ENCODE results near the gene RPTOR.

Gene RPTOR

DNA sequence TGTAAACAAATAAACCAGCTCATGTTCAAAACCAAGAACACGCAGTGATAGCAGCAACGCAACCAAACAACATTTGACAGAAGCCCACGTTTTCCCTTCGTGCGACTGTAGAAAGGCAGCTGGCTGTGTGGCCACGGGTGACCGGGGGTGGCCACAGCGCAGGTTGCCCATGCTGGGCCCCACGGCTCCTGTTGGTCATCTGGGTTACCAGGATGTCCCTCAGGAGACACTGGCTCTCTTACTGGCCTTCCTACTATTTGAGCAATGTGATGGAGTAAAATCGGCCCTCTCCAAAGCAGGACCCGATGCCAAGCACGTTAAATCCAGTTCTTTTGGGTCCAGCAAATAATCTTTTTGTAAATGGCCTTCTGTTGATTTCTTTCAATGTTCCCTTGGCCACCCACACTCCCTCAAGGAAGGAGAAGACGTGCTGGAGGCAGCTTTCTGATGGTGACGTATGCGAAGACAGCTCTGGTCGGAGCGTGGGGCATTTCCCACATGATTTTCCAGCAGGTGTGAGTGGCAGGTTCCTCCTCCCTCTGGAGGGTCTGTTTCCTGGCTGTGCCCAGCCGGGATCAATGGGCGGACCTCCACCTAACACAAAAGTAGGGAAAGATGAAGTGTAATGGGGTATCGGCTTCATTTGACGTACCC lies 303.9 kb downstream of the RPTOR start:
- Histone ChIP-seq H3K9ac (ENCODE audit: low read length) (no peak overlapping the region), H4K20me1 (ENCODE audit: insufficient read depth, low read length) (no peaks in the 10 kb centered on the region), H3K4me1 (ENCODE audit: insufficient read depth, low read length, severe bottlenecking) (peaks cover 27% of the 10 kb centered on the region), H3K36me3 (ENCODE audit: insufficient read depth, low read length) (peaks cover 91% of the 10 kb centered on the region), H2AFZ (ENCODE audit: low read length) (no peak overlapping the region), H3K27me3 (ENCODE audit: insufficient read depth, low read length) (no peaks in the 10 kb centered on the region), H3K4me2 (ENCODE audit: low read length) (no peak overlapping the region), H3K9me2 (ENCODE audit: low read depth, low read length) (no peaks in the 10 kb centered on the region), H3K9me3 (ENCODE audit: low read length) (no peaks in the 10 kb centered on the region), H3K27ac (ENCODE audit: low read depth, low read length, poor library complexity, severe bottlenecking) (no peak overlapping the region), H3K79me2 (ENCODE audit: insufficient read depth, low read length) (no peaks in the 10 kb centered on the region), H3F3A (ENCODE audit: insufficient read depth, low read length) (no peaks in the 10 kb centered on the region), H3K4me3 (ENCODE audit: low read depth, low read length, poor library complexity, severe bottlenecking) (no peak overlapping the region)
- TF ChIP-seq, protein P1, sequence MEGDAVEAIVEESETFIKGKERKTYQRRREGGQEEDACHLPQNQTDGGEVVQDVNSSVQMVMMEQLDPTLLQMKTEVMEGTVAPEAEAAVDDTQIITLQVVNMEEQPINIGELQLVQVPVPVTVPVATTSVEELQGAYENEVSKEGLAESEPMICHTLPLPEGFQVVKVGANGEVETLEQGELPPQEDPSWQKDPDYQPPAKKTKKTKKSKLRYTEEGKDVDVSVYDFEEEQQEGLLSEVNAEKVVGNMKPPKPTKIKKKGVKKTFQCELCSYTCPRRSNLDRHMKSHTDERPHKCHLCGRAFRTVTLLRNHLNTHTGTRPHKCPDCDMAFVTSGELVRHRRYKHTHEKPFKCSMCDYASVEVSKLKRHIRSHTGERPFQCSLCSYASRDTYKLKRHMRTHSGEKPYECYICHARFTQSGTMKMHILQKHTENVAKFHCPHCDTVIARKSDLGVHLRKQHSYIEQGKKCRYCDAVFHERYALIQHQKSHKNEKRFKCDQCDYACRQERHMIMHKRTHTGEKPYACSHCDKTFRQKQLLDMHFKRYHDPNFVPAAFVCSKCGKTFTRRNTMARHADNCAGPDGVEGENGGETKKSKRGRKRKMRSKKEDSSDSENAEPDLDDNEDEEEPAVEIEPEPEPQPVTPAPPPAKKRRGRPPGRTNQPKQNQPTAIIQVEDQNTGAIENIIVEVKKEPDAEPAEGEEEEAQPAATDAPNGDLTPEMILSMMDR (IDR thresholded peaks at IDR 0.05; ENCODE audit: low read length): no peak
- no peak for TF ChIP-seq EZH2 (IDR thresholded peaks at IDR 0.05; ENCODE audit: borderline replicate concordance, low read length)

DNA sequence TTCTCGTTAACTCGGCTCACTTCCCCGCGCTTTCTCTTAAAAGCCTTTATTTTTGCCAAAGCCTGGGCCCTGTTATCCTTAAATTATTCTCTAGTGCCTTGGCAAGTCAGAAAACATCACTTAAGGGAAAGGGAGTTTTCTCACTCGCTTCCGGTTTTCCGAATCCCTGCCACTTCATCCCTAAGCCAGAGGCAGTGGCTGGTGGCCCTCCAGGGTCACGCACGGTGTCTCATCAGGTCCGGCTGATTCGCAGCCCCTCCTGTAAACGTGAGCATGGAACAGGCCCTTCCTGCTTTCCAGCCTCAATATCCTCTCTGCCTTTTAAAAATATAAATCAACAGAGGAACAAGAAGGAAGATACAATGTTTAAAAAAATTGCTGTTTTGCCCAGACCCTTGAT lies 304.5 kb downstream of the RPTOR start:
- H3K79me2 ChIP-seq (ENCODE audit: insufficient read depth, low read length): no peaks in the 10 kb centered on the region
- no peaks in the 10 kb centered on the region for H4K20me1 ChIP-seq (ENCODE audit: insufficient read depth, low read length)
- H3K36me3 ChIP-seq (ENCODE audit: insufficient read depth, low read length): peaks cover 89% of the 10 kb centered on the region
- H2AFZ ChIP-seq (ENCODE audit: low read length): no peak overlapping the region
- TF ChIP-seq EZH2 (IDR thresholded peaks at IDR 0.05; ENCODE audit: borderline replicate concordance, low read length): no peak
- TF ChIP-seq, protein P1 (IDR thresholded peaks at IDR 0.05; ENCODE audit: low read length): no peak
- no peak overlapping the region for H3K9ac ChIP-seq (ENCODE audit: low read length)
- no peak overlapping the region for H3K27ac ChIP-seq (ENCODE audit: low read depth, low read length, poor library complexity, severe bottlenecking)
- H3K4me3 ChIP-seq (ENCODE audit: low read depth, low read length, poor library complexity, severe bottlenecking): no peak overlapping the region
- H3F3A ChIP-seq (ENCODE audit: insufficient read depth, low read length): no peaks in the 10 kb centered on the region
- H3K9me3 ChIP-seq (ENCODE audit: low read length): no peaks in the 10 kb centered on the region
- H3K4me2 ChIP-seq (ENCODE audit: low read length): no peak overlapping the region
- H3K27me3 ChIP-seq (ENCODE audit: insufficient read depth, low read length): no peaks in the 10 kb centered on the region
- peaks cover 21% of the 10 kb centered on the region for H3K4me1 ChIP-seq (ENCODE audit: insufficient read depth, low read length, severe bottlenecking)
- no peaks in the 10 kb centered on the region for H3K9me2 ChIP-seq (ENCODE audit: low read depth, low read length)

DNA sequence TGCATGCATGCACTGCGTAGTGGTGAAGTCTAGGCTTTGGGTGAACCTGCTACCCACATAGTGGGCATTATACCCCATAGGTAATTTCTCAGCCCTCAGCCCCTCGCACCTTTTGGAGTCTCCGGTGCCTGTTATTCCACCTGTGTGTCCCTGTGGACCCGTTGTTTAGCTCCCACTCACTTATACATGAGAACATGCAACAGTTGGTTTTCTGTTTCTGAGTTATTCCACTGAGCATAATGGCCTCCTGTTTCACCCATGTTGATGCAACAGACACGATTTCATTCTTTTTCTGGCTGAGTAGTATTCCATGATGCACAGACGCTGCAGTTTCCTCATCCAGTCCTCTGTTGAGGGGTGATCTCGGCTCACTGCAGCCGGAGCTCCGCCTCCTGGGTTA lies 305.5 kb downstream of the RPTOR start:
- peaks cover 92% of the 10 kb centered on the region for H3K36me3 ChIP-seq (ENCODE audit: insufficient read depth, low read length)
- TF ChIP-seq, protein P1 (IDR thresholded peaks at IDR 0.05; ENCODE audit: low read length): no peak
- TF ChIP-seq EZH2 (IDR thresholded peaks at IDR 0.05; ENCODE audit: borderline replicate concordance, low read length): no peak
- no peaks in the 10 kb centered on the region for H3K79me2 ChIP-seq (ENCODE audit: insufficient read depth, low read length)
- H3K27me3 ChIP-seq (ENCODE audit: insufficient read depth, low read length): no peaks in the 10 kb centered on the region
- no peaks in the 10 kb centered on the region for H3K9me2 ChIP-seq (ENCODE audit: low read depth, low read length)
- H3K9ac ChIP-seq (ENCODE audit: low read length): no peak overlapping the region
- no peak overlapping the region for H2AFZ ChIP-seq (ENCODE audit: low read length)
- no peaks in the 10 kb centered on the region for H3K9me3 ChIP-seq (ENCODE audit: low read length)
- H3F3A ChIP-seq (ENCODE audit: insufficient read depth, low read length): no peaks in the 10 kb centered on the region
- no peak overlapping the region for H3K27ac ChIP-seq (ENCODE audit: low read depth, low read length, poor library complexity, severe bottlenecking)
- no peak overlapping the region for H3K4me3 ChIP-seq (ENCODE audit: low read depth, low read length, poor library complexity, severe bottlenecking)
- no peak overlapping the region for H3K4me2 ChIP-seq (ENCODE audit: low read length)
- H4K20me1 ChIP-seq (ENCODE audit: insufficient read depth, low read length): no peaks in the 10 kb centered on the region
- peaks cover 11% of the 10 kb centered on the region for H3K4me1 ChIP-seq (ENCODE audit: insufficient read depth, low read length, severe bottlenecking)

All from OCI-LY1 (cell line).